Breast epithelium (tissue), 3 donors: Measurements from ENCODE around the gene ALKBH6.

Experiments
- CTCF ChIP-seq, 3 donors: fragments of 450-650 bp; IDR thresholded peaks; one replicate each; pipeline ENCODE4 v1.5.1; 2016 to 2017; ENCODE audit warnings: antibody characterized with exemption in 3 of 3, mild to moderate bottlenecking in 3 of 3, moderate library complexity in 3 of 3
- POLR2A ChIP-seq: fragments of 450-650 bp; IDR thresholded peaks from one replicate; pipeline ENCODE4 v1.6.1; 2016; ENCODE audit warnings: antibody characterized with exemption, mild to moderate bottlenecking, moderate library complexity
- POLR2AphosphoS5 ChIP-seq, 3 donors: sonication (generic); formaldehyde crosslinking; IDR thresholded peaks; one replicate each; pipeline ENCODE4 v1.6.1; 2017; ENCODE audit warnings: antibody characterized with exemption in 3 of 3

- TF ChIP-seq POLR2A (no peak), POLR2AphosphoS5 (IDR thresholded peaks at IDR 0.05) (no peak), CTCF (IDR thresholded peaks at IDR 0.05) (no peak)
These were observed 22.1 kb downstream of the ALKBH6 start for GRCh38 chr19:35991731-35992450.
